GM19438 (cell line): ENCODE measurements around the gene LRSAM1.

Experiments used
- ATAC-seq: cut with Tn5 transposase; IDR thresholded peaks from one replicate; pipeline ENCODE4 v1.9.1; 2021; ENCODE audit warnings: low read depth; ENCODE audit not compliant: unreplicated experiment

LRSAM1 gene

DNA sequence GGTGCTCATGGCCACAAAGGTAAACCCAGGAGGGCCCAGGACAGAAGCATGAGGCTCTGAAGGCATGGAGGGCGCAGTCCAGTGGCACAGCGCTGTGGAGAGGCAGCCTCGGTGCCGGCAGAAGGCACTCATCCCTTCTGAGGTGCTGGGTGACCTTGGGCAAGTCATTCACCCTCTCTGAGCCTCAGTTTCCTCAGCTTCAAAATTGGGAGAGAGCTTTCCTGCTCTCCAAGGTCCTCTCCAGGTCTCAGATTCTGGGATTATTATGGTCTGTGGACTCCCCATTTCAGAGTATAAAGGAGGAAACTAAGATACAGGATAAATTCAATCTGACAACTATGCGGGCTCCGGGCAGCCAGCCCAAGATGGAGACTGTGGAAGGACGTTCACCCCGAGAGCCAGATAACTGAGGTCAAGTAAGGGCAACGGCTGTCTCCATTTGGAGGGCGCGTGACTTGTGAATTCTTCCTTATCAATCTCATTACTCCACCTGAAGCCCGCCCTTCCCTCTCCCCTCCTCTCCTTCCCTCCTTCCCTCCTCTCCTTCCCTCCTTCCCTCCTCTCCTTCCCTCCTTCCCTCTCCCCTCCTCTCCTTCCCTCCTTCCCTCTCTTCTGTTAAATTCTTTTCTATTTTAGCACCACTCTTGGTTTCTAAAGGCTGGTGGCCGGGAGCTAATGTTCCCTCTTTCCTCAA lies 58.1 kb downstream of the LRSAM1 start:
- ATAC-seq: no peak

DNA sequence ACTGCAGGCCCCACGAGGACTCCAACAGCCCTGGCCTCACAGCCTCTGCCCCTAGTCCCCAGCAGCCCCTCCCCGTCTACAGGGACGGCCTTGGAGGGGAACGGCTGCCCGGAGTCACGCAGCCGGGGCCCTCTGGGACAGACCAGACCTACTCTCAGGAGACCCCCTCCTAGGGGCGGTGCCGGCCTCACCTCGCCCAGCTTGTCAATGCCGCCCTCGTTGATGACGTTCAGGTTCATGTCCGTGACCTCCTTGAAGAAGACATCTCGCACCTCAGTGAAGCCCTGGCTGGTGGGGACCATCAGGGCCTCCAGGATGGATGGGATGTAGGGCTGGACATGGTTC lies 58.6 kb downstream of the LRSAM1 start:
- no peak for ATAC-seq

GRCh38 chr9:127514468-127514867 lies 63.2 kb downstream of the LRSAM1 start:
- ATAC-seq: no peak

GRCh38 chr9:127516835-127517607 lies 65.7 kb downstream of the LRSAM1 start:
- ATAC-seq: no peak

- ATAC-seq: no peak
Observed at GRCh38 chr9:127517620-127518019, 66.3 kb downstream of the LRSAM1 start.

DNA sequence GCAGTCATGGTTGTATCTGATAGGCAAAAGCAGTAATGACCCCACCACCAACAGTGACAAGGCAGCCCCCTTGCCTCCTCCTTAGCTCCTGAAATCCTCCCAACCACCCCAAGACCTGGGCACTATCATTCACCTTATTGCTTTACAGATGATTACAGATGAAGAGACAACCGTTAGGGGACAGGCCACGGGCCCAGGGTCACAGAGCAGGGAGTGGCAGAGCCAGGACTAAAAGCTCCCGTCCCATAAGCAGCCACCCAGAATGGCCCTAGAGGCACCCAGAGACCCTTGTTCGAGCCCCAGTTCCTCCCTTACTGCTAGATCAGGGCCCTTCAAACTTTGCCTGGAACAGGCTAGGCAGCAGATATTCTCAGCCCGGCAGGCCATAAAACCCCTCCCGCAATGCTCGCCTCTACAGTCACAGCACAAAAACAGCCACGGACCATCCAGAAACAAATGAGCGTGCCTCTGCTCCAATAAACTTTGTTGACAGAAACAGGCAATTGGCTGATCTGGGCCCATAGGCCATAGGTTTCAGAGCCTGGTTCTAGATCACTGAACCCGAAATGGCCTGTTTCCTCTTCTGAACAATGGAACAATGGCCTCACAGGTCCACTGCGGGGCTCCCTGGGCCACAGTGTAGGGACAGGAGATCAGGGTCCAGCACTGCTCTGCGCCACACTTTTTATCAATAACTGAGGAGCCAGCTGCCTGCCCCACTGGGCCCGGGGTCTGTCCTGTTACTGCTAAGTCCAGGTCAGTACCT lies 67.0 kb downstream of the LRSAM1 start:
- ATAC-seq: no peak

- ATAC-seq: no peak
Observed at GRCh38 chr9:127519301-127520166, 68.2 kb downstream of the LRSAM1 start.

GRCh38 chr9:127520941-127521918 lies 69.9 kb downstream of the LRSAM1 start:
- no peak for ATAC-seq

- ATAC-seq: no peak
Observed at GRCh38 chr9:127521919-127522304, 70.6 kb downstream of the LRSAM1 start.

DNA sequence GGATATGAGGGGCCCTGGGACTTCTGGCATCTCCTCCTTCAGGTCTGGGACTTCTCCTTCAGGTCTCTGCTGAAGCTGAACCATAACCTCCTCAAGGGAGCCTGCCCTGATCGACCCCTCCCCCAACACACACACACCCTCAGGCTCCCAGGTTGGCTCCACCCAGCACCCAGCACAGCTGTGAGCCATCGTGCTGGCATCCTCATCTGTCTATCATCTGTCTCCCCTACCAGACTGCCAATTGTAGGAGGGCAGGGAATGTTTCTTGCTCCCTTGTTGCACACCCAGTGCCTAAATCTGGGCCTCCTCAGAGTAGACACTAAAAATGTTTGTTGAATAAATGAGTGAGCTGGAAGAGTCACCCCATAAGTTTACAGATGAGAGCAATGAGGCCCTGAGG lies 71.4 kb downstream of the LRSAM1 start:
- ATAC-seq: no peak

DNA sequence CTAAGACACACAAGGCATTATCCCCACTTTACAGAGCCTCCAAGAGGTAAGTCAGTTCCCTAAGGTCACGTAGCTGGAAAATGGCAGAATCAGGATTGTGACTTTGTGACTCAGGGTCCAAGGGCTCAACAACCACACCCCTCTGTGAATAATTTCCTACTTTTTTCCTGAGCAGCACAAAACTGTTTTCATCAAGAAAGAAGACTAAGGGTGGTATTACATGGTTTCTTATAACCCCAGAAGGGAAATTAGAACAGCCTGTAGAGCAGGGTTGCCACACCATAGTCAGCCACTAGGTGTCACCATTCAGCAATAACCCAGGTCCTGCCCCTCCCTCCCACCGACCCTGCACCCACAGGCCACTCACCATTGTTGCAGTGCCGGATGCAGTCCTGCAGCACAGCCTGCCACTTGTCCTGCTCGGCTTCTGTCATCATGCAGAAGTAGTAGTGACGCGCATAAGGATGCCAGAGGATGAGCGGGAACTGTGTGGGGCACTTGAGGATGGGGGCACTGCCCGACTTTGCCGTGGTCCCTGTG lies 72.1 kb downstream of the LRSAM1 start:
- no peak for ATAC-seq

- no peak for ATAC-seq
Observed at GRCh38 chr9:127524373-127524772, 73.1 kb downstream of the LRSAM1 start.

DNA sequence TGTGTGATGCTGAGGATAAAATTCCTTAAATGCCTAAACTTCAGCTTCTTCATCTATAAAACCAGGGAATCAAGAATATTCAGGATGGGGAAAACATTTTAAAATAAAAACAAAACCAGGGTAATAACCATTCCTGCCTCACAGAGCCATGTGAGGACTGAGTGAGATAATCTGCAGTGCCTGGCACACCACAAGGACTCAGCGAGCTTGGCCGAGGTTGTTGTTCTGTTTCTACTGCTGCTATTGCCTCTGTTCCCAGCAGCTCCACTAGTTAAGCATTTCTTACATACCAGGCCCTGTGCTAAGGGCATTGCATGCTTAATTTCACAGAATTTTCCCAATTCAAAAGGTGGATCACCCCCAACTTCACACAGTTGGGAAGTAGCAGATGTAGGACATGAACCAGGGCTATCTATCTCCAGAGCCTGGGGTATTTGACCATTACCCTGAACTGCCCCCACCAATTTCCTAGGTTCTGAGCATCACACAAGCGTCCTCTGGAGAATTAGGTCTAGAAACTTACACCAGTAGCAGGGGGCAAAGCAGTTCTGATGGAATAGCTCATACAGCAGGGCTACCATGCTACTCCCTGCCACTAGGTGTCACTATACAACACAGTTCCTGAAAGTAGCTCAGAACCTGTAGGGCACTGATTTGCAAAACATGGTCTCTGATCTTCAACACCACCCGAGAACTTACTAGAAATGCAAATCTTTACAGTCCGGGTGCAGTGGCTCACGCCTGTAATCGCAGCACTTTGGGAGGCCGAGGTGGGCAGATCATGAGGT lies 74.3 kb downstream of the LRSAM1 start:
- no peak for ATAC-seq

GRCh38 chr9:127526655-127527559 lies 75.6 kb downstream of the LRSAM1 start:
- no peak for ATAC-seq

DNA sequence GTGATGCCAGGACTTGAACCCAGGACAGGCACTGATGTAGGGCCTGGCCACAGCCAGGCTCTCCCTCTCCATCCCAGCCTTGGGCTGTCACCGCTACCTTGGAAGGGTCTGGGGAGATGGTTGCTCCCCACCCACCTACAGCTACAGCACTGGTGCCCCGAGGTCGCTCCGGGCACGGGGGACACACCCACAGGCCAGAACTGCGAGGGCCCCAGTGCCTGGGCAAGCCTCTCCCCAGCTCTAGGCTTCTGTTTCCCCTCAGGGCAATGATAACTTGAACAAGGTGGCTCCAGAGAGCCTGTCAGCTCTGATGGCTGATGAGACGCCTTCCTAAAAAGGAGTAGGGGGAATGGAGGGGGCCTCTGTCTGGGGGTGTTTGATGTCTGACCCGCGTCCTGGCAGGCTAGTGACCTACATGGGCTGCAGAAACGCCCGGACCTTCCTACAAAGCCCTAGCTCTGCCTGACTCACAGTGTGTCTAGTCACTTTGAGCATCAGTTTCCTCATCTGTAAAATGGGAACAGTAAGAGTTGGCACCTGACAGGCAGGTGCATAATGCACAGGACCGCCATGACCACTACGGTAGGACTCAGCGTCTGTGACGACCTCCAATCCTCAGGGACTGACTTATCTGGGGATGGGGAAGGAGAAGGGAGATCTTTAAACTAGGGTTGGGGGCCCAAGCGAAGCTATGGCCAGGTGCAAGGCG lies 76.4 kb downstream of the LRSAM1 start:
- ATAC-seq: no peak

DNA sequence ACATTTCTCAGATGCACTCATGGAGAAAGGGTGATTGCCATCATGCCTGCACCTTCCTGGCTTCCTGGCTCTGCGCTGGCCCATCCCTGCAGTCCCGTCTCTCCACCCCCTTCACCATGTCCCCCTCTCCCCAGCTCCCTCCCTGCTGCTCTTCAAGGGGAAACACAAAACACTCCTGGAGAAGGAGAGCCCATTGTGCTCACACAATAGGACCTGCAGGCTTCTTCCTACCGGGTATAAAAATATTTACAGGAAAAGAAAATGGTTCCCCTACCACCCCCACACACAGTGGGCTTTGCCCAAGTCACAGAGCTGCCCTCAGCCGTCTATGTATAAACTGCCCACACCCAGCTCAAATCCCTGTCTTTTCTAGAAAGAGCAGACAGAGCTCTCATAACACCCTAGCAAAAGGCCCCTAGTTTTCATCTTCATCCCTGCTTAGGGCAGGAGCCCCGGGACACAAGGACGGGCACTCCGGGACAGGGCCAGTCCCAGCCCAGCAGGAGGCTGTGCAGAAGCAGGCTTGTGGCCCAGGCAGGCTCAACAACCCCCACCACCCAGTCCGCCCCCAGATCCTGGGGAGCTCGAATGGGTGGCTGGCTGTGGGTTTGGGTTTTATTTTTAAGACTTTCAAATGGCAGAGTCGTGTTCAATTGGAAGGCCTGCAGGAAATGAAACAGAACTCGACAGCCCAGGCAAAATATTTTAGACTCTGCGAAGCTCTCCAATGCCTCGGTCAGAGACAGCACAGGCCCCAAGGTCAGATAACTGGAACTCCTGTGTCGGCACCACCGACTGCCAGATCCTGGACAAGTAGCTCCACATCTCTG lies 77.3 kb downstream of the LRSAM1 start:
- no peak for ATAC-seq
